ENCODE results near the gene ABCA1. TPM values are rescaled to one million over a fixed set of nuclear protein-coding genes. Genes with fewer than 3 reads are reported as not detected.

Gene ABCA1
- total RNA-seq, 2 donors from 2014 or later: 5.7 to 21.7 TPM

DNA sequence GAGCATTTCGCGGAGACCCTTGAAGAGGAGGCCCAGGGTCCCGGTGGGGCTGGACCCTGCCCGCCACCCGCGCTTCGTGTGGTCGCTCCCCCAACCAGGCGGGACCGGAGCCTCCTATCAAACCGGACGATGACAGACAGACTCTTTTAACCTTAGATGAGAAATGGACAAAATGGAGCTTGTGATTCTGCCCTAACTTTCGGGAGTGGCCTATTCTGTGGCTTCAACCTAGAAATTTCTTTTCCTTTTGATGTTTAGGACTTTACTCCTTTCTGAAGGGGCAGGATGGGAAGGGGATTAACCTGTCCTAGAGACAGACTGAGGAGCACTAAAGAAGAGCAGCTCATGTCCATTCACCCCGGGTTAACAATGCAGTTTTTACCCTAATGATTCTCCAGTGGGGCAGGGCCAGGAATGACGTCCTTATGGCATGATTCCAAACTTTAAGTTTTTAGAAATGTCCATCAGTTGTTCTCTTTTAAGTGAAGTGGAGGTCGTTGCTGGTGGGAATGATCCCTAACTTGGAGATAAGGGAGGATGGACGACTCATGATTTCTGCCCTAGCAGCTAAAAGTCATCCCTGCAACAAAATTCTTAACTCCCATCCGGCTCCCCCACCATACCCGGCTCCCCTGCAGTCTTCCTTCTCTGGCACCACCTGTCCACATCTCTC lies 179.5 kb downstream of the ABCA1 start:
- Mint-ChIP-seq H3K36me3 (peaks cover 14 to 19% of the 10 kb centered on the region in 2 donors), H3K27ac (peak overlapping the region; percentile 97 to 99), H3K9me3 (no peaks in the 10 kb centered on the region)
- DNase-seq (ENCODE audit: low spot score in 2 of 2) (no peak), ATAC-seq (peak in 1 of 2 donors; percentile 9)

DNA sequence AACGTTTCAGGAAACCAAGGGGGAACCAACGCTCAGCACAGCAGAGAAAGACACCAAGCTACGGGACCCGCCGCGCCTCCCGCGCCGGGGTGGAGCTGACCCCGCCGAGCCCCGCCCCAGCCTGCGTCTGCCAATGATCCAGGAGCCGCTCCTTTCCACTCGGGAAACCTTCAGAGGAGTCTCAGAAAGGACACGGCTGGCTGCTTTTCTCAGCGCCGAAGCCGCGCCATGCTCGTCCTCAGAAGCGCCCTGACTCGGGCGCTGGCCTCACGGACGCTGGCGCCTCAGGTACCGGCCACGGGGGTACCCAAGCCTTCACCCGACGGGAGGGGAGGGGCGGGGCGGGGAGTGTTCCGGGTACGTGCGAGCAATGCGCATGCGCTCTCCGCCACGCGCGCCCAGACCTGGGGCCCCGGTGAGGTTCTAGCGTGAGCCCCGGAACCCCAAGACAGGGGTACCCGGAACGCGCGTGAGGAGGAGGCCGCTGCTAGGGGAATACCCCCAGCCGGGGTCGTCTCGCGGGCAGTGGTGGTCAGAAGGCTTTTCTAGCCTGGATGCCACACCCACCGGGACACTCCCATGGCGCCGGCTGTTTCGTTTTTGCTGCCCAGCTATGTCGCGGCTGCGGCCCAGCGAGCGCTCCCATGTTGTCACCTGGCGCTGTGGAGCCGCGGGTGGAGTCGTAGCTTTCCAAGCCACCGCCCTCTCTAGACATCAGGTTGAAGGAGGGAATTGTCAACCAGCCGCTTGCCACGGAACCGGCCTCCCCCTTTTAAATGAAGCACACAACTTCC lies 180.2 kb downstream of the ABCA1 start, which contains the start of gene NIPSNAP3A:
NIPSNAP3A (plus strand) TSS at position 119 of the 794 bp plus-strand sequence; CDS start at position 229, 110 bp downstream.
- no peaks in the 10 kb centered on the region for H3K9me3 Mint-ChIP-seq

DNA sequence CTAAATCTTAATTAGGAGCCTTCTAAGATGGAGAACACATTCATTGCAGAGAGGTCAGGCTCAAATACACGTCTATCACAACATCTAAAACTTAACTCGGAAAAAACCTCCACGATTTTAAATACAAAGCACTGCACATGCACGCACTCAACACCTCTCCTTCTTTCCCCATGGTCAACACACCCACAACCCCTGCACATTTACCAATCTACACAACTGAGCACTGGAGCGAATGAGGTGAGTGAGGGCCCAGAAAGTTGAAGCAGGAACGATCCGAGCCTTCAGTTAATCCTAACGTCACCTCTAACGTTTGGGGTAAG lies 180.8 kb downstream of the ABCA1 start:
- ATAC-seq (peak in 1 of 2 donors; percentile 45), DNase-seq (ENCODE audit: low spot score in 2 of 2) (no peak)
- Mint-ChIP-seq H3K9me3 (no peaks in the 10 kb centered on the region), H3K36me3 (peaks cover 14 to 19% of the 10 kb centered on the region in 2 donors), H3K27ac (peak overlapping the region; percentile 97 to 99)

More for the DNA sequence above, 180.2 kb downstream of the ABCA1 start, which contains the start of gene NIPSNAP3A:
- DNase-seq (ENCODE audit: low spot score in 2 of 2): peak; percentile 85 to 89
- Mint-ChIP-seq H3K27ac (peak within 1 kb of the TSS; percentile 97 to 99), H3K36me3 (peaks cover 14 to 19% of the 10 kb centered on the region in 2 donors)
- ATAC-seq: peak; percentile 89 to 92

DNA sequence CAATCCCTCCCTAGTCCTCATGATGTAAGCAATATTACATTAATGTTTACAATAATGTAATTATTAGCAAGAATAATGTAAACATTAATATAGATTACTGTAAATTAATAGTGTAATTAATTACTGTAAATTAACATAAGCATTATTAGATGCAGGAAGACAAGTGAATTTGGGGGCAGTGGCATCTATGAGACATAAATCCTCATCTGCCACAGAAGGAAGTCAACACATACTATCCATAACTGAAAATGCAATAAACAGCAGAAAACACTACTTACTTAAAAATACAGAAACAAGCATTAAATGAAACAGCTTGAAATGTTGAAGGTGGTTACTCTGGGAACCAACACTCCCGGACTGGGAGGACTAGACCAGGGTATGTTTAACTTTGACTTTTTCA lies 181.2 kb downstream of the ABCA1 start:
- Mint-ChIP-seq H3K27ac (peak overlapping the region; percentile 97 to 99), H3K9me3 (no peaks in the 10 kb centered on the region), H3K36me3 (peaks cover 14 to 19% of the 10 kb centered on the region in 2 donors)
- ATAC-seq: no peak
- no peak for DNase-seq (ENCODE audit: low spot score in 2 of 2)

DNA sequence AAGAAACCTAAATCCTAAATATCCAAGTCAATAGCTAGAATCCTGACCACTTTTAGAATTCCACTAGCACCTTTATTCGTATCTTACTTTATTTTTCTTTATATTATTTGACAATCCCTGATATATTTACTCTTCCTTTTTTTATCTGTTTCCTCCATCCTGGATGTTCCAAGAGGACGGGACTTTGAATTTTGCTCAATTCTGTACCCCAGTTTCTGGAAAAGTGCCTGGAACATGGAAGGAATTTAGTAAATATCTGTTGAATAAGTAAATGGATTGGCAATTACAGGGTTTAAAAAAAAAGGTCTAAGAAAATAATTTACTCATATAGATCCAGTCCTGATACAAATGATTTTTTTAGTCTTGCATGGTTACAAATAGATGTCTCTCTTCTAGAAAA lies 181.7 kb downstream of the ABCA1 start:
- no peak overlapping the region for H3K27ac Mint-ChIP-seq
- DNase-seq (ENCODE audit: low spot score in 2 of 2) (no peak), ATAC-seq (no peak)
- H3K36me3 Mint-ChIP-seq: peaks cover 14 to 19% of the 10 kb centered on the region in 2 donors
- H3K9me3 Mint-ChIP-seq: no peaks in the 10 kb centered on the region

DNA sequence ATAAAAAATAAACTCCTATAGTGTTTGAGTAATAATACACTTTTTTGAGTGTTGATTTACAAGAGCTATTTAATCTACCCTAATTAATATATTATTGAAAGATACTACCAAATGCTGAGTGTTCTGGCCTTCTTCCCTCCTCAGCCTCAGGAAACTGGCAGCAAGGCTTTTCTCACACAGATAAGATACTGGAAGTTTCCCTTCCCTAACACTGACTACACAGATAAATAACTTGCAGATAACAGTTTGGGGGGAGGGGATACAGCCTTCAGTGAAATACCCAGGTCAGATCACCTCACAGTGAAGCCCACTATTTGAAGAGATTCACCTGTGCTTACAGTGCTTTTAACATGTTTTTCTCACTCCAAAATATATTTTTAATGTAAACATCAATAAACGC lies 182.1 kb downstream of the ABCA1 start:
- Mint-ChIP-seq H3K27ac (no peak overlapping the region), H3K36me3 (peaks cover 14 to 19% of the 10 kb centered on the region in 2 donors), H3K9me3 (no peaks in the 10 kb centered on the region)
- DNase-seq (ENCODE audit: low spot score in 2 of 2): no peak
- no peak for ATAC-seq

DNA sequence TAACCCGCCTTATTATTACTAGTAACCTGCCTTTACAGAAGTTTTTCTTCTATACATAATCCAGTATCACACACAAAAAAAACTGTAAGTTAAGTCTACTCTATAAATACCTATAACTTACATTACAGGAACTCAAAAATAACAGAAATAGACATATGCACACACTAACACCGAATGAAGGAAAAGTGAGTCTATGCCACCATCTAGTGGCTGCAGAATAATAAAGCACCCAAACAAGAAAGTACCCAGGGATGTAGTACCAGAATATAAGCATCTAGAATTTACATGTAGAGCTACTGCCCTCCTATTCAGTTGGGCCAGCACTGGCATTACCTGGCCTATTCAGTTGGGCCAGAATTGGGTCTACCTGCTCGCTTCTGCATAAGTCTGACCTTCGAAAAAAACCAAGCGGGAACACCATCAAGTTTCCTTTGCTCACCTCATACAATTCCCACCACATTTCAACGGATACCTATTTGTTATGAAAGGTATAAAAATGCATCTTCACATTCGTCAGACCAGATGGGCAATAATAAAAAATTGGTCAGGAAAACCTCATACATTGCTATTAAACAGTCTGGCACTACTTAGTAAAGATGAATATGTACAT lies 184.5 kb downstream of the ABCA1 start:
- DNase-seq (ENCODE audit: low spot score in 2 of 2): peak in 1 of 2 donors; percentile 24
- no peak for ATAC-seq
- Mint-ChIP-seq H3K9me3 (no peaks in the 10 kb centered on the region), H3K36me3 (peaks cover 9 to 14% of the 10 kb centered on the region in 2 donors), H3K27ac (no peak overlapping the region)

DNA sequence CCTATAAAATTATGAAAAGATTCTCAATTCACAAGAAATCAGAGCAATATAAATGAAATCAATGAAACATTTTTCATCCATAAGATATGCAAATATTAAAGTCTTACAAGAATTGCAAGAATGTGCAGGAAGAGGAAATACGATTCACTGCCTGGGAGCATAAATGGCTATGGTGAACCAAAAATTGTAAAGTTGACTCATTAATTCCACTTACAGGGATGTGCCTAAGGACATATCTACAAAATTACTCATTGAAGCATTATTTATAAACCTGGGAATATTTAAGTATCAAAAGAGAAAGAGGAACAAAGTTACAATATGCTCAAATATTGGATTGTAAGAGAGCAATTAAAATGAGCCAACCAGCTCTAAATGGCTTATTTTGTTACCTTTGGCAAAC lies 187.3 kb downstream of the ABCA1 start:
- H3K9me3 Mint-ChIP-seq: no peaks in the 10 kb centered on the region
- DNase-seq (ENCODE audit: low spot score in 2 of 2) (no peak), ATAC-seq (no peak)
- no peaks in the 10 kb centered on the region for H3K36me3 Mint-ChIP-seq
- no peak overlapping the region for H3K27ac Mint-ChIP-seq

DNA sequence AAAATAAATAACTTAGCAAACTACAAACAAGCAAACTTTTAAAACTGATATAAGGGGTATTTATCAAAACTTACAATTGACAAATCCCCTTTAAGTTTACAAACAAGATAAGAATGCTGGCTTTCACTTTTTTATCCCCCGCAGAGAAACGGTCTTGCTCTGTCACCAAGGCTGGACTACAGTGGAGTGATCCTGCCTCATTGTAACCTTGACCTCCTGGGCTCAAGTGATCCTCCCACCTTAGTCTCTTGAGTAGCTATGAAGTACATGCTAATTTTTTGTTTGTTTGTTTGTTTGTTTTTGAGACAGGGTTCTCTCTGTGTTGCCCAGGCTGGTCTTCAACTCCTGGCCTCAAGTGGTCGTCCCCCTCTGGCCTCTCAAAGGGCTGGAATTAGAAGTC lies 189.5 kb downstream of the ABCA1 start:
- Mint-ChIP-seq H3K27ac (no peak overlapping the region), H3K9me3 (no peaks in the 10 kb centered on the region), H3K36me3 (no peaks in the 10 kb centered on the region)
- DNase-seq (ENCODE audit: low spot score in 2 of 2): no peak
- no peak for ATAC-seq

Other genes starting within 250 kb of the ABCA1 start
- not detected for gene OR13D1, start 233.6 kb downstream of the ABCA1 start, total RNA-seq
- 10 to 100 TPM; 15.2 to 17.4 TPM for gene NIPSNAP3A, start 180.5 kb downstream of the ABCA1 start, total RNA-seq
- gene NIPSNAP3B, start 164.0 kb downstream of the ABCA1 start, total RNA-seq: 1 to 10 TPM; 1.5 to 1.7 TPM